Stomach (tissue), 9 donors: ENCODE data around the gene MTCL1. TPM values are rescaled to one million over a fixed set of nuclear protein-coding genes. Genes with fewer than 3 reads are reported as not detected.
A peak's percentile ranks its signal among the peaks of the same experiment; 100 is the strongest.

Source experiments
- DNase-seq, 2 donors: peaks; one replicate each; pipeline versions ENCODE4 v3.0.0 to v3.0.0-alpha.2; 2013 to 2019
- H3K27ac ChIP-seq, 5 donors: fragments of 200-600 bp in 4 of 5; sonication (generic) in 4 of 5; one replicate each; pipeline ENCODE4 v1.5.1; 2013 to 2019; ENCODE audit warnings: mild to moderate bottlenecking in 1 of 5, moderate library complexity in 1 of 5
- H3K27me3 ChIP-seq, 3 donors: fragments of 200-600 bp; sonication (generic); one replicate each; pipeline ENCODE4 v1.5.1; 2017 to 2019; ENCODE audit warnings: mixed run types in 1 of 3
- H3K36me3 ChIP-seq, 4 donors: fragments of 200-600 bp; sonication (generic); 1 replicate in 3 of 4; 2 replicates in 1 of 4; pipeline ENCODE4 v1.5.1; 2016 to 2019
- H3K4me1 ChIP-seq, 4 donors: fragments of 200-600 bp; sonication (generic); one replicate each; pipeline ENCODE4 v1.5.1; 2016 to 2019
- H3K4me3 ChIP-seq, 4 donors: fragments of 200-600 bp; sonication (generic) in 3 of 4; one replicate each; pipeline ENCODE4 v1.5.1; 2016 to 2019; ENCODE audit warnings: mild to moderate bottlenecking in 1 of 4
- H3K9me3 ChIP-seq, 4 donors: fragments of 200-600 bp; sonication (generic); one replicate each; pipeline ENCODE4 v1.5.1; 2016 to 2019
- EP300 ChIP-seq: sonication (generic); formaldehyde crosslinking; IDR thresholded peaks from one replicate; pipeline ENCODE4 v1.6.1; 2017; ENCODE audit warnings: antibody characterized with exemption
- POLR2A ChIP-seq, 4 donors: fragments of 450-650 bp; IDR thresholded peaks; one replicate each; pipeline ENCODE4 v1.6.1; 2016; ENCODE audit warnings: antibody characterized with exemption in 4 of 4, control low read depth in 2 of 4, mild to moderate bottlenecking in 1 of 4, moderate library complexity in 1 of 4
- POLR2AphosphoS5 ChIP-seq, 3 donors: sonication (generic); formaldehyde crosslinking; IDR thresholded peaks; one replicate each; pipeline ENCODE4 v1.6.1; 2016; ENCODE audit warnings: antibody characterized with exemption in 3 of 3
- WGBS, 5 donors: extraction: QIAGEN DNeasy Blood & Tissue Kit in 3 of 5; methylation state at CpG; one replicate each; pipeline versions ENCODE4 v1.1.5 to v1.1.7; 2013 to 2018; 5-methylcytosine and 5-hydroxymethylcytosine counted together
- intact Hi-C: fragments of 100-400 bp; cut with DNase I; formaldehyde crosslinking; loops from one replicate; pipeline ENCODE4 v1.15.1; 2023; ENCODE audit warnings: low total_unique reads
- polyA plus RNA-seq, 3 donors: library from polyadenylated mRNA; stranded (reverse); fragments of 200-250 nt; gene quantifications; one replicate each; pipeline ENCODE4 v1.2.3, GENCODE V29; 2013
- total RNA-seq, 5 donors: library from RNA; depleted of rRNA; stranded (reverse); fragments of >200 nt; gene quantifications; one replicate each; pipeline versions ENCODE4 v1.1.0 to v1.2.3, GENCODE V29; 2014 to 2016
- TF ChIP-seq, protein P1 (sequence below), 7 experiments: fragments of 450-650 bp in 4 of 7; fragments of 200-600 bp in 3 of 7; sonication (generic) in 3 of 7; IDR thresholded peaks; one replicate each; pipeline ENCODE4 v1.5.1; 2016 to 2019; ENCODE audit warnings: antibody characterized with exemption in 7 of 7, control low read depth in 2 of 7, mild to moderate bottlenecking in 1 of 7
- donor health status: healthy with polysubstance abuse.
- donor health status: Bipolar disorder and iron deficiency.
- donor health status: healthy.

The MTCL1 gene
- total and polyA plus RNA-seq, 8 donors = 2.3 to 225 (median 20.5) TPM

DNA sequence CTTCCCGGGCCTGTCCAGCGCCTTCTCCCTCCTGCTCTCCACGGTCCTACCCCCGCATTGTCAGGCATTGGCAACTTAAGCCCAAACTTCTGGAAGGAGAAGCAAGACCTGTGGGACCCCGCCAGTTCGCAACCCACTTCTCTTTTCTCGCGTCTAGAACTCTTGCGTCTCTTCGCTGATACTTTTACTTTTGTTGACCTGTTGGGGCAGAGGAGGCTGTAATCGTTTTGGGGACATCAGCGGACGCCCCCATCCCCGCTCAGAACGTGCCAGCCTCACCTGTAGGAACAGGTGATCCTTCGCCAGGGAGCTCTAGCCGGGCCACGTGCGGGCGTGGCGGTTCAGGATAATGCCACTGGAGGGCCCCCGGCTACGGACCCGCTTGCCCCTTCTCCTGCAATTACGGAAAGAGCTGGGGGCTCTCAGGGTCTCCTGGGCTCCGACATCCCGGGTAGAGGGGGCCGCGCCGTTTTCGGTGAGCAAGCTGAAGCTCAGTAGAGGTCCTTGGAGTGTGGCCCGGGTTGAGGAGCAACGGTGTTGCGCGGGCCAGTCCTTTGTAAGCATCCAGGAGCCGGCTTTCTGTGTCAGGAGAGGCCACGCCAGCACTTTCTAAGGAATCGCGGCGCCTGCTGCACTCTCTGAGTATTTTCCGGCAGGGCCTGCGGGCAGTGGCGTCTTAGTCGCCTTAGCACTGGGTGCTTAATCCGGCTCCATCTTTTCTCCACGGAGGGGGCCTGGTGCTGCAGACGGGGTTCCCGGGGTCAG lies 1.6 kb downstream of the MTCL1 start:
- intact Hi-C loops = no loop called here
- TF ChIP-seq POLR2AphosphoS5 (IDR thresholded peaks at IDR 0.05) (peak in 1 of 3 donors; percentile 14), POLR2A (IDR thresholded peaks at IDR 0.05) (no peak), EP300 (no peak)
- TF ChIP-seq, protein P1, sequence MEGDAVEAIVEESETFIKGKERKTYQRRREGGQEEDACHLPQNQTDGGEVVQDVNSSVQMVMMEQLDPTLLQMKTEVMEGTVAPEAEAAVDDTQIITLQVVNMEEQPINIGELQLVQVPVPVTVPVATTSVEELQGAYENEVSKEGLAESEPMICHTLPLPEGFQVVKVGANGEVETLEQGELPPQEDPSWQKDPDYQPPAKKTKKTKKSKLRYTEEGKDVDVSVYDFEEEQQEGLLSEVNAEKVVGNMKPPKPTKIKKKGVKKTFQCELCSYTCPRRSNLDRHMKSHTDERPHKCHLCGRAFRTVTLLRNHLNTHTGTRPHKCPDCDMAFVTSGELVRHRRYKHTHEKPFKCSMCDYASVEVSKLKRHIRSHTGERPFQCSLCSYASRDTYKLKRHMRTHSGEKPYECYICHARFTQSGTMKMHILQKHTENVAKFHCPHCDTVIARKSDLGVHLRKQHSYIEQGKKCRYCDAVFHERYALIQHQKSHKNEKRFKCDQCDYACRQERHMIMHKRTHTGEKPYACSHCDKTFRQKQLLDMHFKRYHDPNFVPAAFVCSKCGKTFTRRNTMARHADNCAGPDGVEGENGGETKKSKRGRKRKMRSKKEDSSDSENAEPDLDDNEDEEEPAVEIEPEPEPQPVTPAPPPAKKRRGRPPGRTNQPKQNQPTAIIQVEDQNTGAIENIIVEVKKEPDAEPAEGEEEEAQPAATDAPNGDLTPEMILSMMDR (IDR thresholded peaks at IDR 0.05) = peak in 4 of 7 experiments; percentile 22 to 42 (median 36)
- H3K9me3 ChIP-seq = no peaks in the 10 kb centered on the region
- peak overlapping the region; percentile 66 to 95 (median 83) for H3K27ac ChIP-seq
- H3K4me3 ChIP-seq = peak overlapping the region; percentile 71 to 91 (median 76)
- H3K4me1 ChIP-seq = peaks cover 24 to 44% (median 33%) of the 10 kb centered on the region in 4 donors
- no peaks in the 10 kb centered on the region for H3K36me3 ChIP-seq
- 2 to 5% (median 4%) methylated on average over 32 to 48 of the region's 48 CpGs for WGBS, 5 donors
- H3K27me3 ChIP-seq = peaks cover 0 to 33% (median 10%) of the 10 kb centered on the region in 3 donors
- peak; percentile 59 to 78 for DNase-seq

DNA sequence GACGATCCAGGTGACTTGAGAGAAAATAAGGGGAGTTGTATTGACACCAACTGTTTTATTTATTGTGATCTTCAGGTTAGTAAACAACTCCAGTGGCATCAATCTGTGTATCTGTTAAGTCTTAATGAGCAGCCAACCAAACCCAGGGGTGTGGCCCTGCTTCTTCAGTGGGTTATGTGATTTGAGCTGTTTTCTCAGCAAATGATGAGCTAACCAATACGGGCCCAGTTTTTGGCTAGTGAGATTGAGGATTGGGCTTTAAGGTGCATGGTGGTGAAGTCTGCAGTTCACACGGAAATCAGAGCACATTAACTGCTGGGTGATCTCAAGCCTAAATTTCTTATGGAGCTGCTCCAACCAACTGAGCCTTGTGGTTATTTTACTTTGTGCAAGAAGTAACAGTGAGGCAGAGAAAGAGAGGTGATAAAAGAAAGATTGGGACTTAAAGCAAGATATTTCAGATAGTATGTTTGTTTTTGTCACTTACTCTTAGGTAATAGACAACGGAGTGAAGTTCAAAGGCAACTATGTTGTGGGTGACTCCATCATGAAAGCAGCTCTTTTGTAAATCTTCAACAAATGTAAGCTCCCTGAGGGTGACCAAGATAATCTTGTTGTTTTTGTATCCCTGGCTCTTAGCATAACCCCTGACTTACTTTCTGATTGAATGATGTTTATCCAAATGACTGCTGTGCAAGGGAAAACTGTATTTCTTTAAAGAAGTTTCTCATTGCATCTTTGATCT lies 2.4 kb downstream of the MTCL1 start:
- H3K9me3 ChIP-seq = no peaks in the 10 kb centered on the region
- WGBS, 5 donors = 23 to 39% (median 29%) methylated on average over 4 of the region's 4 CpGs
- H3K27ac ChIP-seq = peak overlapping the region; percentile 66 to 95 (median 83)
- peak overlapping the region; percentile 71 to 91 (median 76) for H3K4me3 ChIP-seq
- intact Hi-C loops = no loop called here
- TF ChIP-seq EP300 (no peak), POLR2AphosphoS5 (IDR thresholded peaks at IDR 0.05) (no peak), POLR2A (IDR thresholded peaks at IDR 0.05) (no peak)
- TF ChIP-seq, protein P1 (IDR thresholded peaks at IDR 0.05) = no peak
- peaks cover 0 to 33% (median 10%) of the 10 kb centered on the region in 3 donors for H3K27me3 ChIP-seq
- H3K4me1 ChIP-seq = peaks cover 24 to 50% (median 35%) of the 10 kb centered on the region in 4 donors
- no peaks in the 10 kb centered on the region for H3K36me3 ChIP-seq
- peak in 1 of 2 donors; percentile 29 for DNase-seq

DNA sequence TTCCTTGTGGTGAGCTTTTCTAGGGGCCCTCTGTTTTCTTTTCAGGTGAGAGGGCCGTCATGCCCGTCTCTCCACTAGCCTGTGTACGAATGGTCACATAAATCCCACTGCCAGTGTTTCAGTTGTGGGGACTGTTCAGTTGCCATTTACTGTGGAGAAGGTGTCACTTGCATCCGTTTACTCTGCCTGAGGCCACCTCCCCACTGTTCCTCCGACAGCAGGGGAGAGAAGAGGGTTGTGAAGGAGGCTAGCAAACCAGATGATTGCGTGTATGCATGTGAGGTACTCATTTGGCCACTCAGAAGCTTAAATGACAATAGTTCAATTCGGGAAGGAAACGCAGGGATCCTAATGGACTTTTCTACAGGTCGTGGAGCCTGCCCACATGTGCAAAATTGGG lies 3.3 kb downstream of the MTCL1 start:
- 48 to 83% (median 62%) methylated on average over 9 of the region's 9 CpGs for WGBS, 5 donors
- Histone ChIP-seq H3K9me3 (no peaks in the 10 kb centered on the region), H3K36me3 (no peaks in the 10 kb centered on the region), H3K27ac (peak overlapping the region in 3 of 5 donors; percentile 15 to 95 (median 28)), H3K4me1 (peaks cover 18 to 48% (median 33%) of the 10 kb centered on the region in 4 donors), H3K27me3 (peaks cover 0 to 25% (median 10%) of the 10 kb centered on the region in 3 donors), H3K4me3 (peak overlapping the region in 3 of 4 donors; percentile 19 to 91 (median 71))
- DNase-seq = no peak
- intact Hi-C loops = no loop called here
- TF ChIP-seq POLR2A (IDR thresholded peaks at IDR 0.05) (no peak), POLR2AphosphoS5 (IDR thresholded peaks at IDR 0.05) (no peak), EP300 (no peak)
- TF ChIP-seq, protein P1 (IDR thresholded peaks at IDR 0.05) = no peak
